Measurements from ENCODE around the gene ENTREP1. TPM values are rescaled to one million over a fixed set of nuclear protein-coding genes. Genes with fewer than 3 reads are reported as not detected.

The ENTREP1 gene
- 1.8 TPM for polyA plus RNA-seq (2013, experiment 1 of 2)
- 1.5 TPM for polyA plus RNA-seq (2013, experiment 2 of 2)

GRCh38 chr9:69324549-69325401, at the start of gene ENTREP1:
ENTREP1 (plus strand) TSS chr9:69325215; CDS start chr9:69325310, 95 bp downstream.
- peak within 1 kb of the TSS; percentile 93 for H3K18ac ChIP-seq (ENCODE audit: low read length)
- no peak within 1 kb of the TSS for H4K8ac ChIP-seq (ENCODE audit: low read depth, low read length)
- H2BK12ac ChIP-seq (ENCODE audit: low read length): peak within 1 kb of the TSS; percentile 53
- no peak within 1 kb of the TSS for H4K91ac ChIP-seq (ENCODE audit: low read depth, low read length, poor library complexity)
- H3K36me3 ChIP-seq (replicated peaks in 1 of 2; ENCODE audit: control insufficient read depth in 2 of 2, insufficient read depth in 2 of 2, low read length in 2 of 2): no peaks in the 10 kb centered on the region
- H3K9ac ChIP-seq (ENCODE audit: low read depth, low read length, poor library complexity): peak within 1 kb of the TSS; percentile 95
- H3K4me3 ChIP-seq (ENCODE audit: low read length in 2 of 2): peak within 1 kb of the TSS; percentile 38 to 87
- peaks cover 4 to 6% of the 10 kb centered on the region in 2 donors for H3K4me1 ChIP-seq (ENCODE audit: control insufficient read depth in 2 of 2, insufficient read depth in 1 of 2, low read depth in 1 of 2, low read length in 2 of 2)
- no peak within 1 kb of the TSS for H2BK120ac ChIP-seq (ENCODE audit: low read depth, low read length)
- DNase-seq (ENCODE audit: low spot score): peak; percentile 42
- no peak within 1 kb of the TSS for H3K4ac ChIP-seq (ENCODE audit: low read length)
- no peaks in the 10 kb centered on the region for H3K79me1 ChIP-seq (ENCODE audit: low read depth, low read length)
- H3K27ac ChIP-seq (replicated peaks; ENCODE audit: low read length): no peak within 1 kb of the TSS
- peak within 1 kb of the TSS; percentile 87 for H2BK5ac ChIP-seq (ENCODE audit: low read length)
- no peak within 1 kb of the TSS for H3K14ac ChIP-seq (ENCODE audit: low read length)
- H3K23ac ChIP-seq (ENCODE audit: low read depth, low read length, poor library complexity): peak within 1 kb of the TSS; percentile 92
- peak within 1 kb of the TSS; percentile 58 for H2BK15ac ChIP-seq (ENCODE audit: low read length)
- WGBS, 2 donors (ENCODE audit: extremely low coverage in 2 of 2, insufficient read length in 2 of 2, insufficient replicate concordance in 1 of 2): no CpG with 5 or more reads among the region's 81 CpGs
- no peaks in the 10 kb centered on the region for H3K9me3 ChIP-seq (replicated peaks in 1 of 2; ENCODE audit: control insufficient read depth in 2 of 2, insufficient read depth in 1 of 2, low read depth in 1 of 2, low read length in 2 of 2)
- H2AFZ ChIP-seq (ENCODE audit: low read length): peak within 1 kb of the TSS; percentile 85
- peak within 1 kb of the TSS; percentile 98 for H3K4me2 ChIP-seq (ENCODE audit: insufficient read depth, low read length, poor library complexity, severe bottlenecking)
- H3K27me3 ChIP-seq (ENCODE audit: control insufficient read depth in 3 of 3, insufficient read depth in 3 of 3, low read depth in 1 of 3, low read length in 3 of 3): peaks cover 0 to 90% (median 22%) of the 10 kb centered on the region in 3 experiments
- no peak within 1 kb of the TSS for H2AK5ac ChIP-seq (ENCODE audit: low read depth, low read length)

GRCh38 chr9:69276775-69277174, 48.2 kb upstream of the ENTREP1 start:
- Histone ChIP-seq H3K79me1 (ENCODE audit: low read depth, low read length) (no peaks in the 10 kb centered on the region), H3K23ac (ENCODE audit: low read depth, low read length, poor library complexity) (no peak overlapping the region), H2BK5ac (ENCODE audit: low read length) (no peak overlapping the region), H3K36me3 (replicated peaks in 1 of 2; ENCODE audit: control insufficient read depth in 2 of 2, insufficient read depth in 2 of 2, low read length in 2 of 2) (no peaks in the 10 kb centered on the region), H2AFZ (ENCODE audit: low read length) (no peak overlapping the region), H3K27me3 (ENCODE audit: control insufficient read depth in 3 of 3, insufficient read depth in 3 of 3, low read depth in 1 of 3, low read length in 3 of 3) (no peaks in the 10 kb centered on the region), H3K9ac (ENCODE audit: low read depth, low read length, poor library complexity) (no peak overlapping the region), H3K27ac (replicated peaks; ENCODE audit: low read length) (no peak overlapping the region), H3K4me1 (ENCODE audit: control insufficient read depth in 2 of 2, insufficient read depth in 1 of 2, low read depth in 1 of 2, low read length in 2 of 2) (no peaks in the 10 kb centered on the region), H3K4me2 (ENCODE audit: insufficient read depth, low read length, poor library complexity, severe bottlenecking) (no peak overlapping the region), H2AK5ac (ENCODE audit: low read depth, low read length) (no peak overlapping the region), H3K4ac (ENCODE audit: low read length) (no peak overlapping the region), H2BK120ac (ENCODE audit: low read depth, low read length) (no peak overlapping the region), H2BK15ac (ENCODE audit: low read length) (no peak overlapping the region), H3K18ac (ENCODE audit: low read length) (no peak overlapping the region), H2BK12ac (ENCODE audit: low read length) (no peak overlapping the region), H4K8ac (ENCODE audit: low read depth, low read length) (no peak overlapping the region), H3K14ac (ENCODE audit: low read length) (no peak overlapping the region), H3K9me3 (replicated peaks in 1 of 2; ENCODE audit: control insufficient read depth in 2 of 2, insufficient read depth in 1 of 2, low read depth in 1 of 2, low read length in 2 of 2) (peaks cover 0 to 1% of the 10 kb centered on the region in 2 donors), H4K91ac (ENCODE audit: low read depth, low read length, poor library complexity) (no peak overlapping the region), H3K4me3 (ENCODE audit: low read length in 2 of 2) (no peak overlapping the region)
- no CpG with 5 or more reads among the region's 5 CpGs for WGBS, 2 donors (ENCODE audit: extremely low coverage in 2 of 2, insufficient read length in 2 of 2, insufficient replicate concordance in 1 of 2)
- no peak for DNase-seq (ENCODE audit: low spot score)

GRCh38 chr9:69279084-69279731, 45.8 kb upstream of the ENTREP1 start:
- Histone ChIP-seq H2BK120ac (ENCODE audit: low read depth, low read length) (no peak overlapping the region), H3K14ac (ENCODE audit: low read length) (no peak overlapping the region), H3K36me3 (replicated peaks in 1 of 2; ENCODE audit: control insufficient read depth in 2 of 2, insufficient read depth in 2 of 2, low read length in 2 of 2) (no peaks in the 10 kb centered on the region), H2BK15ac (ENCODE audit: low read length) (no peak overlapping the region), H3K9ac (ENCODE audit: low read depth, low read length, poor library complexity) (no peak overlapping the region), H3K18ac (ENCODE audit: low read length) (no peak overlapping the region), H2BK12ac (ENCODE audit: low read length) (no peak overlapping the region), H4K8ac (ENCODE audit: low read depth, low read length) (no peak overlapping the region), H3K4ac (ENCODE audit: low read length) (no peak overlapping the region), H3K27ac (replicated peaks; ENCODE audit: low read length) (no peak overlapping the region), H4K91ac (ENCODE audit: low read depth, low read length, poor library complexity) (no peak overlapping the region), H3K23ac (ENCODE audit: low read depth, low read length, poor library complexity) (no peak overlapping the region), H3K4me3 (ENCODE audit: low read length in 2 of 2) (no peak overlapping the region), H3K79me1 (ENCODE audit: low read depth, low read length) (no peaks in the 10 kb centered on the region), H3K4me1 (ENCODE audit: control insufficient read depth in 2 of 2, insufficient read depth in 1 of 2, low read depth in 1 of 2, low read length in 2 of 2) (peaks cover 0 to 2% of the 10 kb centered on the region in 2 donors), H2AFZ (ENCODE audit: low read length) (no peak overlapping the region), H3K9me3 (replicated peaks in 1 of 2; ENCODE audit: control insufficient read depth in 2 of 2, insufficient read depth in 1 of 2, low read depth in 1 of 2, low read length in 2 of 2) (peaks cover 0 to 1% of the 10 kb centered on the region in 2 donors), H2AK5ac (ENCODE audit: low read depth, low read length) (no peak overlapping the region), H2BK5ac (ENCODE audit: low read length) (no peak overlapping the region), H3K4me2 (ENCODE audit: insufficient read depth, low read length, poor library complexity, severe bottlenecking) (no peak overlapping the region), H3K27me3 (ENCODE audit: control insufficient read depth in 3 of 3, insufficient read depth in 3 of 3, low read depth in 1 of 3, low read length in 3 of 3) (no peaks in the 10 kb centered on the region)
- no peak for DNase-seq (ENCODE audit: low spot score)
- no CpG with 5 or more reads among the region's 5 CpGs for WGBS, 2 donors (ENCODE audit: extremely low coverage in 2 of 2, insufficient read length in 2 of 2, insufficient replicate concordance in 1 of 2)

- H3K23ac ChIP-seq (ENCODE audit: low read depth, low read length, poor library complexity): no peak overlapping the region
- no peaks in the 10 kb centered on the region for H3K9me3 ChIP-seq (replicated peaks in 1 of 2; ENCODE audit: control insufficient read depth in 2 of 2, insufficient read depth in 1 of 2, low read depth in 1 of 2, low read length in 2 of 2)
- no peak overlapping the region for H3K4ac ChIP-seq (ENCODE audit: low read length)
- peaks cover 0 to 2% of the 10 kb centered on the region in 2 donors for H3K4me1 ChIP-seq (ENCODE audit: control insufficient read depth in 2 of 2, insufficient read depth in 1 of 2, low read depth in 1 of 2, low read length in 2 of 2)
- no peak overlapping the region for H4K8ac ChIP-seq (ENCODE audit: low read depth, low read length)
- H2BK12ac ChIP-seq (ENCODE audit: low read length): no peak overlapping the region
- no peak for DNase-seq (ENCODE audit: low spot score)
- H3K9ac ChIP-seq (ENCODE audit: low read depth, low read length, poor library complexity): no peak overlapping the region
- WGBS, 2 donors (ENCODE audit: extremely low coverage in 2 of 2, insufficient read length in 2 of 2, insufficient replicate concordance in 1 of 2): no CpG with 5 or more reads among the region's 3 CpGs
- no peak overlapping the region for H3K14ac ChIP-seq (ENCODE audit: low read length)
- no peak overlapping the region for H2BK5ac ChIP-seq (ENCODE audit: low read length)
- H2BK120ac ChIP-seq (ENCODE audit: low read depth, low read length): no peak overlapping the region
- H3K27ac ChIP-seq (replicated peaks; ENCODE audit: low read length): no peak overlapping the region
- H3K4me3 ChIP-seq (ENCODE audit: low read length in 2 of 2): no peak overlapping the region
- no peak overlapping the region for H2AFZ ChIP-seq (ENCODE audit: low read length)
- H2BK15ac ChIP-seq (ENCODE audit: low read length): no peak overlapping the region
- H3K27me3 ChIP-seq (ENCODE audit: control insufficient read depth in 3 of 3, insufficient read depth in 3 of 3, low read depth in 1 of 3, low read length in 3 of 3): no peaks in the 10 kb centered on the region
- no peak overlapping the region for H2AK5ac ChIP-seq (ENCODE audit: low read depth, low read length)
- no peak overlapping the region for H3K4me2 ChIP-seq (ENCODE audit: insufficient read depth, low read length, poor library complexity, severe bottlenecking)
- H3K18ac ChIP-seq (ENCODE audit: low read length): no peak overlapping the region
- H3K36me3 ChIP-seq (replicated peaks in 1 of 2; ENCODE audit: control insufficient read depth in 2 of 2, insufficient read depth in 2 of 2, low read length in 2 of 2): no peaks in the 10 kb centered on the region
- no peaks in the 10 kb centered on the region for H3K79me1 ChIP-seq (ENCODE audit: low read depth, low read length)
- no peak overlapping the region for H4K91ac ChIP-seq (ENCODE audit: low read depth, low read length, poor library complexity)
Measured at GRCh38 chr9:69279733-69280132, 45.3 kb upstream of the ENTREP1 start.
